Uterus (tissue), 2 donors: ENCODE data around the gene KCNMA1.

Experiments
- CTCF ChIP-seq, 4 experiments: fragments of 200-600 bp in 2 of 4; fragments of 450-650 bp in 2 of 4; sonication (generic) in 2 of 4; IDR thresholded peaks; one replicate each; pipeline ENCODE4 v1.5.1; 2016 to 2019; ENCODE audit warnings: antibody characterized with exemption in 4 of 4, mild to moderate bottlenecking in 2 of 4, moderate library complexity in 1 of 4
- POLR2A ChIP-seq, 2 donors: fragments of 450-650 bp; IDR thresholded peaks; one replicate each; pipeline ENCODE4 v1.6.1; 2016; ENCODE audit warnings: antibody characterized with exemption in 2 of 2, mild to moderate bottlenecking in 1 of 2, moderate library complexity in 1 of 2

GRCh38 chr10:77361831-77362230 lies 275.8 kb downstream of the KCNMA1 start:
- no peak for TF ChIP-seq CTCF (IDR thresholded peaks at IDR 0.05)
- no peak for TF ChIP-seq POLR2A (IDR thresholded peaks at IDR 0.05)
